Islet of Langerhans (tissue), 1 donor: Measurements from ENCODE around the gene LCE1A.

Experiments used
- FAIRE-seq: peaks from one replicate; lab custom pipeline; 2011; peaks lifted over from hg19 to GRCh38; lab: Jason Lieb, UNC

LCE1A gene

GRCh38 chr1:152870831-152871730 is 43.8 kb downstream of the LCE1A start:
- FAIRE-seq = no peak

GRCh38 chr1:152871731-152872126 is 44.5 kb downstream of the LCE1A start:
- no peak for FAIRE-seq

GRCh38 chr1:152873495-152873894 is 46.2 kb downstream of the LCE1A start:
- FAIRE-seq = no peak

- no peak for FAIRE-seq
Measured at GRCh38 chr1:152876827-152877226, 49.6 kb downstream of the LCE1A start.
